ENCODE results near the gene TPD52L1.

Gene TPD52L1

DNA sequence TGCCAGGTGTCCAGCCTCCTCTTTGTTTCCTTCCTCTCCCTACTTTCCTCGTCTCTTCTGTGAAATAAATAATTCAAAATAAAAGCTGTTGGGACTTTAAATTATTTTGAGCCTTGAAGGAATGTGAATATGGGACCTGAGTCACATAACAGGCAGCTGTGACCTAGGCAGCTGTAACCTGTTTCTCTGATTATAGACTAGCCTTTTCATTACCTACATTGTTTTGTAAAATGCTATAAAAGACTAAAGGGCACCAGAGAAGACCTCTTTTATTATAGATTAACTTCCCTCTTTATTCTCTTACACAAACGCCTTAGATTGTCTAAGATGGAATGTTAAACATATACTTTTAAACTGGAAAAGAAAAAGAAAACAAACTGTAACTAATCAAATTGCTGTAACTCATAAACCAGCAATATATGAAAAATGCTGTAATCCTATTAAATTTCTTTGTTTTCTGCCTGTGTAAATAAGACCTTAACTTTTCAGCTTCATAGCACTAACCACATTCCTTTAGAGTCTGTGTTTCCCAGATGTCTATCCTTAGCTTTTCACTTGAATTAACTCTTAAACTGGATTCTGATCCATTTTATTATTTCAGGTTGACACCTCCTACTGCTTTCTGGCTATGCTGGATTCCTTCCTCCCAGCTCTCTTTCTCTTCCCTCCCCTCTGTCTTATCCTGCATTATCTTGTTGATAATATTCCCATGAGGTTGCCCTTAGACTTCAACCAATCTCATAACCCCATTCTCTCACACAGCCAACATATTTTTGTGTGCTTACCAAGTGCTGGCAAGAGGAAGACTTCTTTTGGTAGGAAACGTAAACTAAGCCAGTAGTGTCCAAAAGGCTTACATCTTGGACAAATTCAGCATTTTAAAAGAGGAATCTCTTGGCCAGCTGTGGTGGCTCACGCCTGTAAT is 69.2 kb downstream of the TPD52L1 start:
- TF ChIP-seq, protein P1, sequence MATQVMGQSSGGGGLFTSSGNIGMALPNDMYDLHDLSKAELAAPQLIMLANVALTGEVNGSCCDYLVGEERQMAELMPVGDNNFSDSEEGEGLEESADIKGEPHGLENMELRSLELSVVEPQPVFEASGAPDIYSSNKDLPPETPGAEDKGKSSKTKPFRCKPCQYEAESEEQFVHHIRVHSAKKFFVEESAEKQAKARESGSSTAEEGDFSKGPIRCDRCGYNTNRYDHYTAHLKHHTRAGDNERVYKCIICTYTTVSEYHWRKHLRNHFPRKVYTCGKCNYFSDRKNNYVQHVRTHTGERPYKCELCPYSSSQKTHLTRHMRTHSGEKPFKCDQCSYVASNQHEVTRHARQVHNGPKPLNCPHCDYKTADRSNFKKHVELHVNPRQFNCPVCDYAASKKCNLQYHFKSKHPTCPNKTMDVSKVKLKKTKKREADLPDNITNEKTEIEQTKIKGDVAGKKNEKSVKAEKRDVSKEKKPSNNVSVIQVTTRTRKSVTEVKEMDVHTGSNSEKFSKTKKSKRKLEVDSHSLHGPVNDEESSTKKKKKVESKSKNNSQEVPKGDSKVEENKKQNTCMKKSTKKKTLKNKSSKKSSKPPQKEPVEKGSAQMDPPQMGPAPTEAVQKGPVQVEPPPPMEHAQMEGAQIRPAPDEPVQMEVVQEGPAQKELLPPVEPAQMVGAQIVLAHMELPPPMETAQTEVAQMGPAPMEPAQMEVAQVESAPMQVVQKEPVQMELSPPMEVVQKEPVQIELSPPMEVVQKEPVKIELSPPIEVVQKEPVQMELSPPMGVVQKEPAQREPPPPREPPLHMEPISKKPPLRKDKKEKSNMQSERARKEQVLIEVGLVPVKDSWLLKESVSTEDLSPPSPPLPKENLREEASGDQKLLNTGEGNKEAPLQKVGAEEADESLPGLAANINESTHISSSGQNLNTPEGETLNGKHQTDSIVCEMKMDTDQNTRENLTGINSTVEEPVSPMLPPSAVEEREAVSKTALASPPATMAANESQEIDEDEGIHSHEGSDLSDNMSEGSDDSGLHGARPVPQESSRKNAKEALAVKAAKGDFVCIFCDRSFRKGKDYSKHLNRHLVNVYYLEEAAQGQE (IDR thresholded peaks at IDR 0.05; ENCODE audit: insufficient read depth in 1 of 2, low read depth in 2 of 2, low read length in 2 of 2), result no peak
- TF ChIP-seq POLR2AphosphoS5 (IDR thresholded peaks at IDR 0.05; ENCODE audit: low read depth, low read length) (no peak), FOXP2 (optimal IDR thresholded peaks at IDR 0.05; ENCODE audit: borderline replicate concordance, extremely low read depth, extremely low read length, insufficient read depth) (no peak), TAF1 (IDR thresholded peaks at IDR 0.05; ENCODE audit: borderline replicate concordance, insufficient read depth, low read length) (no peak), SIN3A (IDR thresholded peaks at IDR 0.05; ENCODE audit: borderline replicate concordance, insufficient read depth, low read length) (no peak)

DNA sequence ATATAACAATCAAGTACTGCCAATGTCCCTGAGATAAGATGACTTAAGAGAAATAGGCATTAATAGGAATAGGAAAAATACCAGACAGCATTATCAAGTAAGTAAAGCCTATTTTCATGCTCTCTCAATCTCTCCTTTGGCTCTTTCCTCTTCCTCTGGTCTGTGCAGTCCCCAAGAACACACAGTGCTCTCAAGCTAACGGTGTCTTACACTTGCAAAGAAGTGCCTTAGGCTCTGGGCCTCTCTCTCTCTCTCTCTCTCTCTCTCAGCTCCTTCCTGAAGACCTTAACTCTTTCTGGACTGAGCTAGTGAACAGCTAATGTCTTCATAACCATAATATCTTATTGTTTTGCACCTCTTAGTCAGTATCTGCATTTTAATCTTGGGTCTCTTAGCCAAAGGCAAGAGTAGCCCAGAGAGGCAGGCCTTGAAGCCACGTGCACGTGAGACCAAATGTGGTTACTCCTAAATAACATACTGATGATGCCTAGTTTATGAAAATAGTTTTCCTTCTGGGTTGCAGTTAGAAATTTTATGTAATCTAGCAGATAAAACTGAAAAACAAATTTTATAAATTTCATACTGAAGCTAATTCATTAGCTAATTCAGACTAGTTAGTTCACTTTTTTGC is 70.8 kb downstream of the TPD52L1 start:
- TF ChIP-seq FOXP2 (optimal IDR thresholded peaks at IDR 0.05; ENCODE audit: borderline replicate concordance, extremely low read depth, extremely low read length, insufficient read depth), result no peak
- TF ChIP-seq, protein P1 (IDR thresholded peaks at IDR 0.05; ENCODE audit: insufficient read depth in 1 of 2, low read depth in 2 of 2, low read length in 2 of 2), result no peak
- no peak for TF ChIP-seq TAF1 (IDR thresholded peaks at IDR 0.05; ENCODE audit: borderline replicate concordance, insufficient read depth, low read length)
- TF ChIP-seq SIN3A (IDR thresholded peaks at IDR 0.05; ENCODE audit: borderline replicate concordance, insufficient read depth, low read length), result no peak
- TF ChIP-seq POLR2AphosphoS5 (IDR thresholded peaks at IDR 0.05; ENCODE audit: low read depth, low read length), result no peak

DNA sequence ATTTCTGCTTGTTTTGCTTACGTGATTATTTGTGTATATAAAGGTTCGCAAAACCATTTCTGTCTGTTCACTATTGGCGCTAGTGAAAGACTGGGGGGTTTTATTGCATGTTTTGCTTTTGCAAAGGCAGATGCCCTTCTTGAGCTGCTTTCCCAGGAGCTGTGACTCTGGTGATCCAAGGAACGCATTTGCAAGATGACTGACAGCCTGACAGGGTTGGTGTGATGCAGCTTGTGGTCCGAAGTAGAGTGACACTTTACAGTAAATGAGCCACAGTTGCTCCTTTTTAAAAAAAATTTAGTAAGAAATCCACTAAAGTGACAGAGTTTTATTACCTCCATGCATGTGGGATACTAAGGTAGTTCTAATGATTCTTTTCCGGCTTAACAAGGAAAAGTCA is 73.7 kb downstream of the TPD52L1 start:
- no peak for TF ChIP-seq FOXP2 (optimal IDR thresholded peaks at IDR 0.05; ENCODE audit: borderline replicate concordance, extremely low read depth, extremely low read length, insufficient read depth)
- TF ChIP-seq, protein P1 (IDR thresholded peaks at IDR 0.05; ENCODE audit: insufficient read depth in 1 of 2, low read depth in 2 of 2, low read length in 2 of 2), result no peak
- TF ChIP-seq POLR2AphosphoS5 (IDR thresholded peaks at IDR 0.05; ENCODE audit: low read depth, low read length), result no peak
- no peak for TF ChIP-seq SIN3A (IDR thresholded peaks at IDR 0.05; ENCODE audit: borderline replicate concordance, insufficient read depth, low read length)

DNA sequence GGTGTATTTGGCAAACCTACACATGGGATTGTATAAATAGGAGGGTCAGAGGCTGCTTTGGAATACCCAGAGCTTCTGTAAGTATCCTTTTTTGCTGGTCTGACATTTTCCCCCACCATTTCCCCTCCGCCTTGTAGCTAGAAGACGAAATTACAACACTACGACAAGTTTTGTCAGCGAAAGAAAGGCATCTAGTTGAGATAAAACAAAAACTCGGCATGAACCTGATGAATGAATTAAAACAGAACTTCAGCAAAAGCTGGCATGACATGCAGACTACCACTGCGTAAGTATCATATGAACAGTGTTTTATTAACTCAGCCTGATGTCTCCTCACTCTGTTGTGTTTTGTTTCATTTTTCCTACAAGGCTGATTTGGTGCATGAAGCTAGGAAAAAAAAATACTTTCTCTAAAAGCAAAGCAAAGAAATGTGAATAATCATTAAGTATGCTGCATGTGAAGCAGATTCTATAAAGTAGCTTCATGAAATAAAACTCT is 75.5 kb downstream of the TPD52L1 start:
- TF ChIP-seq, protein P1 (IDR thresholded peaks at IDR 0.05; ENCODE audit: insufficient read depth in 1 of 2, low read depth in 2 of 2, low read length in 2 of 2), result no peak
- TF ChIP-seq FOXP2 (optimal IDR thresholded peaks at IDR 0.05; ENCODE audit: borderline replicate concordance, extremely low read depth, extremely low read length, insufficient read depth) (no peak), TAF1 (IDR thresholded peaks at IDR 0.05; ENCODE audit: borderline replicate concordance, insufficient read depth, low read length) (no peak)
